NCI-H2196 (cell line): Measurements from ENCODE around the gene LY86.
"Not testable (repeated sequence)": the region's sequence is repeated elsewhere in the genome, so short reads cannot be mapped to it uniquely, and the experiment has no call there.

ENCODE experiments used
- DNase-seq: peaks from one replicate; lab custom pipeline; 2025; ENCODE audit not compliant: unreplicated experiment; lab: John Stamatoyannopoulos, UW

The LY86 gene

DNA sequence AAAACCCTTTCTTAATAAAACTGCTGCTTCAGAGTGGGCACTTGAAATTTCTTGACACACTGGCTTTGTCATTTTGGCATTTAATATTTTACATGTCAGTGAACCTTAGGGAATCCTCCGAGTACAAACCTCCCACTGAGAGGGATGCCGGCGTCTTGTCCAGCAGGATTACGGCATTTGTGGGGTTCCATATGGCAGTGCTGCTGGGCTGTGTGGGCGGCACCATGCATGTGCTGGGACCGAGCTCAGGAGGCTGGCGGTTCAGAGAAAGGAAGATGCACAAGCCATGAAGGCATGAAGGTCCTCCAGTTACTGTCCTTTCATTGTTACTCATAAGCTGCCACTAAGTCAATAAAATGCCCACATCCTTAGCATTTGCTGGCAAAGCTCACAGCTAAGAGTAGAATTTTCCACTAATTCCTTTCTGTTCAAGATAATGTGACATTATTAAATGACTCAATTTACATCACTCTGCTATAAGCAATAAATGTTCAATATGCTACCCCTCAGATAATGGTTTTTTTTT is 61.4 kb downstream of the LY86 start:
- no peak for DNase-seq

DNA sequence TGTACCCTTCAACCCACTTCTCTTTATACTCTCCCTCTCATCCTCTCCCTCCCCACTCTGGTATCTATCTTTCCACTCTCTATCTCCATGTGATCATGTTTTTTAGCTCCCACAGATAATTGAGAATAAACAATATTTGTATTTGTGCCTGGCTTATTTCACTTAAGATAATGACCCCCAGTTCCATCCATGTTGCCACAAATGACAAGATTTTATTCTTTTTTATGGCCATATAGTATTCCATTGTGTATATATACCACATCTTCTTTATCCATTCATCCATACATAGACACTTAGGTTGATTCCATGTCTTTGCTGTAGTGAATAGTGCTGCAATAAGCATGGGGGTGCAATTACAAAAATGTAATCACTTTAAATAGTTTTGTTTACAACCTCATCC is 62.3 kb downstream of the LY86 start:
- DNase-seq, result no peak

DNA sequence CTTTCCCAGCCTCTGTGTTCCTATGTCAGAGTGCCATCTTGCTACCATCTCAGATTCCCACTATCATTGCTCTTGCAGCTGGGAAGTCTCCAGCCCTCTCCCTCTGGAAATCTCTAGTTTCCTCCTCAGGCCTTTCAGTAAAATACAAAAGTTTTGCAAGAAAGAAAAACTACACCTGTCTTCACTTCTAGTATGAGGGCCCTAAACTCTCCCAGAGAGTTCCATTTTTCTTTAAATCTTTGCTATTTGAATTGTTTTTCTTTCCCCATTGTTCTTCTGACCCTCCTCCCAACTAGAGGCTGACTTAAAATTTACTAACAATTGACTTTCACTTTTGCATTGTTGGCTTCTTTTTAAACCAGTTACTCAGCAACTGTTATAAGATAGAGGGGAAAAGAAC is 62.8 kb downstream of the LY86 start:
- DNase-seq, result no peak

DNA sequence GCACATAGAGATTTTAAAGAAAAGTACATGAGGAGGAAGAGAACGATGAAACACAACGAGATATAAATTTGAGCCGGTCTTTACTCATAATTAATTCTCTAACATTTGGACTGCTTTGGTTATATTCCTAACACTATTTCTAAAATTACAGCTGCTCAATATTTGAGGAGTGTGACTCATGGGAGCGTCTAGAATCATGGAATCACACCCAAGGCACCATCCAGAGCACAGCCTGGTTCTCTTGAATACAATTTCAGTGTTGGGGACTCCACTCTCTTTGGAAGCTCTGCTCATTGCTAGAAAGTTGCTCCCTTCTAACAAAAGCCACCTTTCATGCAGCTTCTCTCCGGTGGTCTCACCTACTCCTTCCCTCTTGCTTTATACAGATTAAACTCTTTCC is 64.4 kb downstream of the LY86 start:
- no peak for DNase-seq

DNA sequence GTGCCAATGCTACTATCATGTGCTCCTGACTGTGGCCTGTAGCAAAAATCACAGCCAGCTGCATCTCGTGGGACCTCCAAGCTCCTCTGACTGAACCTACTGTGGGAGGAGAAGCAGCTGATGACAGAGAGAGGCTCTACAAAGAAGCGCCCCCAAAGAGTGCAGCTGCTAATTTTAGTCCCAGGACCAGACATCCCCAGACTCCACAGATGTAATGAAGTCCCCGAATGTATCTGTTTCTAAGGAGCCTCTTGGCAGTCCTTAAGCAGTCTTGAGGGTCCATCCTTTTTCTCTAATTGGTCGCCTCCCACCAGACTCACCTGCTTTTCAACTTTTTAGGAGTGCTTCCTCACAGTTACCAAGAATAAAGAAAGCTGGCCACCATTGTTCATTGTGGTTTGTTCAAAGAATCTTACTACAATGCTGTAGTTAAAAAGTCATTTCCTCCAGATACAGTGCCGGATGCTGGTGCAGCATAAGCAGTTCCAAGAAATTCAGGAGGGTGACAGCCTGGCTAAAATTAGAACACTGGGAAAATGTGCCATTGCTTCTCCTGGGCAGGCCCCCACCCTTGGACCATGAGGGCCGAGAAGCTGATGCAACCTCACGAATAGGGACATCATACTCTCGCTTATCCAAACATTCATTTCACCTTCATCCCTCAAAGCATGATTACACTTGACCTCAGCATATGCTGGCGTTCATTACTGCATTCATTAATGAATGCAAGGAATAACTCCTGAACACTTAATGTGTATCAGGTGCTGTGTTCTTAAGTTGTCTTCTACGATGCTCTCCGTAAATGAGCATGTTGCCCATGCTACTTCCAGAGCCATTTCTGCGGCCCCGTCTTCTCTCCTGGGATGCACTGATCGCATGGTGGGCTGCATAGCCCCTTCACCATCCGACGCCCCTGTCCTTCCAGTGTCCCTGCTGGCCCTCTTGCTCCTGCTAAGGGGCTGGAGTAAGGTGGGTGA is 66.4 kb downstream of the LY86 start:
- DNase-seq, result no peak

DNA sequence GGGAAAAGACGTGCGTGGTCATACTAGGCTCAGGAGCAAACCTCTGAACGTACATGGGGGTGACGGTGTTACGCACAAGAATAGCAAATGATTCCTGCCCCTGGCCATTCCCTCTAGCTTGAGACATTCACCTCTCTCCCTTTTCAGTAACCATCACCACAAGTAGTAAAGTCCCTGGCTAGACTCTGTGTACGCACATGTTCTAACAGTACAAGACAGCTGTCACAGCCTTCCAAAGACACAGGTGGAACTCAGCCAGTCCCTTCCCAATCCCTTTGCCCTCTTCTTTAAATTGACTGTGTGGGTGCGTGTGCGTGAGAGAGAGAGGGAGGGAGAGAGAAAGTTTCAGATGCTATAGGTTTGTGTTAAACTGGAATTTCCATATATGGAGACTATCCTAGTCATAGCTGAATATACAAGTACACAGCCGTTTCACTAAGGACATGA is 67.3 kb downstream of the LY86 start:
- DNase-seq, result no peak

DNA sequence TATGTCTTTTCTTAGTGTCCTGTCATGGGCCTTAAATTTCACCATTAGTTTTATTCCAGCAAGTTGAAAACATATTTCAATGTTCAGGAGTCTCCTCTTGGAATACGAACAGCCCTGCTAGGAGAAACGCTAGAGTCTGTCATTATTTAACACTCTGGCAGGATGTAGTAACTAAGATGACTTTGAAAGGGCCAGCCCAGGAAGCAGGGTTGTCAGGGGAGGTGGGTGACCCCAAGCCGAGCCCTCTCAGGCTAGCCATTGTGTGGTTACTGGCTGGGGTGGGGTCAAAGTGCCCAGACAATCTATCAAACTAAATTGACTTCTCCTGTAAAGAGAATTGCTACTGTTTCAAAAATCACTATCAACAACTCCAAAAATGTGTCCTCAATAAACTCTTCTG is 67.8 kb downstream of the LY86 start:
- no peak for DNase-seq

DNA sequence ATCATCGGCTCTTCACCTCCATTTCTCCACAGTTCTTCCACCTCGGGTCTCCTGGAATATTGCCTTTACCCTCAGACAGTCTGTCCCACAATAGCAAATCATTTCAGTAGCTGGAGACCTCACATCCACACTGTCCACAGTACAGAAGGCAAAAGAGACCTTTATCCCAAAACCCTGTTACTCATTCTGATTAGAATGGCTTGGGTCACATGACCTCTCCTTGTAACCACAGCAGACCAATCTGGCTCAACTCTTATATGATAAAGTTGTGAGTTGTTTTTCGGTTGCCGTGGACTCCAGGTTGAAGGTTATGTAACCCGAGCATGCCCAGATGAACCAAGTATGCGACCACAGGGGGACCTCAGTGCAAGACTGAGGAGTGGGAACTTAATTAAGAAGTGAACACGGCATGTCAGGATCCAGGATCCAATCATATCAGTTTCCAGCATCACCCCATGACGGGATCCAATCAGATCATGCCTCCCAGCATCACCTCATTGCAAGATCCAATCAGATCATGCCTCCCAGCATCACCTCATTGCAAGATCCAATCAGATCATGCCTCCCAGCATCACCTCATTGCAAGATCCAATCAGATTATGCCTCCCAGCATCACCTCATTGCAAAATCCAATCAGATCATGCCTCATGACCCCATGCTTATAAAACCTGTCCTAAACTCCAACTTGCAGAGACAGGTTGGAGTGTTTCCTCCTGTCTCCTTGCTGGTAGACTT is 68.7 kb downstream of the LY86 start:
- no peak for DNase-seq

DNA sequence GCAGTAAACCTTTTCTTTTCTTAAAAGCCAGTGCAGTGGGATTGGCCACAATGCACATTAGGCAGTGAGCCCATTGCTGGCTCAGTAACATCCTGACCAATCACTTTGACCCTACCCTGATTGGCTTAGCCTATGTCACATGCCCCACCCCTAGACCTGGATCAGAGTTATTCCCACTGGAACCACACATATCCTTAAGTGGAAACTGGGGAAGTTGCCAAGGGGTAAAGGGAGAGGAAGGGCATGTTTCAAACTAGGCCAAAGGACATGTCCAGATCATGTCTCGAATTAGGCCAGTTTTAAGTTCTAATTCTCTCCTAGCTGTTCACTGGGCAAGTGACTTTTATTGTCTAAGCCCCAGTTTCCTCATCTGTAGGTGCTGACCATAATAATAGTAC is 69.3 kb downstream of the LY86 start:
- no peak for DNase-seq

DNA sequence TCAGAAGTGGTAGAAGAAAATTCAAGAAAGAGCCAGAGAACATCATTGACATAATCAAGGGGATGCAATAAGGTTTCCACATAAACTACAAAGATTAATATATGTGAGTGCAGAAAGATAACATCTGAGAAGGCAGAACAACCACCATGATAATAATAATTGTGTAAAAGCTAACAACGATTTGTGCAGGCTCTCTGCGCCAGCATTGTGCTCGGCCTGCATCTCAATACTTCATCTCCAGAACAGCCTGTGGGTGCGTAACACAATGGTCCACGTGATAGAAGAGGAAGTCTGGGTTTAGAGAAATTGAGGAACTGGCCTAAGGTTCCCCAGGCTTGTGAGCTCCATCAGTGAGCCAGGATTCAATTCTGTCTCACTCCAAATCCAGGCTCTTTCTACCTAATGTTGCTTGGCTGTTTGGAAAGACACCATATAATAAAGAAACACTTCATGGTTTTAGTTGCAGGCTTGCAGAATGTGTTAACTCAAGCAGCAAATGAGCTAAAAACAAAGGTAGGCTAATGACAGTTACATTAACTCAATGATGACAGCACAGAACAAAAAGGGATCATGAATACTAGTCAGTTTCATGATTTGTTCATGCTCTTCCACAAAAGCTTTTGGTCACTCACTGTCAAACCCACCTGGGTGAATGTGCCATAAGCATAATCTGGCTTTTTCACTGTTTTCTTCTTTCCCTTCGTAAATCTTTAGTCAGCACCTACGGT is 71.2 kb downstream of the LY86 start:
- DNase-seq, result no peak

DNA sequence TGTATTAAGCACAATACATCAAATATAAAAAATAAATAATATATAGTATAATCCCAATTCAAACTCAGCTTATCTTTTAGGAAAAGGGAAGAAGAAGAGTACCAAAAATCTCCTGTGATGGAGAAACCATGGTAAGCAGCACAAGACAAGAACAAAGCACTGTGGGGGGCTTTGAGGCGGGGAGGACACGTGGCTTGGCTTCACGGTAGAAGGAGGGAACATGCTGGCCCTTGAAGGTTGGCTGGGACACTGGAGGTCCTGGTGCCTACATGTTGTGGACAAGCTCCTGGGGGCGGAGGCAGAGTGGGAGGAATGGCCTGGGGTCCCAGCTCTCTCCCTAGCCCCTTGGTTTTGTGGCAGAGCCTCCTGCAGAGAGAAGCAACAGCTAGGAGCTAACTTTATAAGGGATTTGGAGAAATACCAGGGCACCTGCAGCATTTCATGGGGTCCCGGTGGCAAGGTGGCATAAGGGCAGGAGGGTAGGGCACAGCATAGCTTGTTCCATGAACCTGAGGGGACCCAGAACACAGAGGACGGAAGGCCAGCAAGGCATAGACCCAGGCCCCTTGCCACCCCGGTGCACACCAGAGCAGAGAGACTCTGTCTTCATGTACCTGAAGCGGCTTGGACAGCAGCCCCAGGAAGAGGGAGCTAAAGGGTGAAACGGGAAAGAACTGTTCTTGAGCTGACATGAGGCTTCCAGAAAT is 72.0 kb downstream of the LY86 start:
- DNase-seq, result no peak

DNA sequence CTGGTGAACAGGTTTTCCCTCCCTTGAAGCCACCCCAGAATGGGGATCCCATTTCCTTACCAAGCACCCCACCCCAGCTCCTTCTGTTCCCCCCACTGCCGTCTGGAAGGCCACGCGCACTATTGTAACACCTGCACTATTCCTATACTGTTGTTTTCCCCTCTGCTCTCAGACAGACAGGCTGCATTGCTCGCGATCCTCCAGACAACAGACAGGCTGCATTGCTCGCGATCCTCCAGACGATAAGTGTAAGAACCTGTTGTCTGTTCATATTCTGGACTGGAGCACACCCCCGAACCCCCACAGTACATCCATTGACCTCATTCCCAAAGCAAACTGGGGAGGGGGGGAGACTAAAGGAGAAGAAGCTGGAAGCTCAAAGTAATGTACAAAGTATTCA is 72.7 kb downstream of the LY86 start:
- DNase-seq, result no peak

DNA sequence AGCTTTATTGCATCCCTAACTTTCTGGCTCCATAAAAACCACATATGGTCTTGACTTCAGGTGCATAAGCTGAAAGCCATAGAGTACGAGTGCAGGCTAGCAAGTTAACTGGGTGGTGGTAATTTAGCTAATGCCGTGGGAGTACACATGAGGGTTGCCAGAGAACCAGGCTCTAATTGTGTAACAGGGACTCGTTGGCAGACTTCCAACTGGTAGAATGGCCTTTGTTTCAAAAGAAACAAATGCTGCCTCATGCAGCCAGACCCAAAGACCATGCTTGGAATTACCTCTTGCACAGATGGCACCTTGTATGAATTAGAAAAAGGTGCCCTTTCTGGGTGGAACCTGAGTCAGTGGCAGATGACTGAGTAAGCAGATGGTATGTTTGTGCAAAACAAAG is 73.2 kb downstream of the LY86 start:
- peak; percentile 33 for DNase-seq

DNA sequence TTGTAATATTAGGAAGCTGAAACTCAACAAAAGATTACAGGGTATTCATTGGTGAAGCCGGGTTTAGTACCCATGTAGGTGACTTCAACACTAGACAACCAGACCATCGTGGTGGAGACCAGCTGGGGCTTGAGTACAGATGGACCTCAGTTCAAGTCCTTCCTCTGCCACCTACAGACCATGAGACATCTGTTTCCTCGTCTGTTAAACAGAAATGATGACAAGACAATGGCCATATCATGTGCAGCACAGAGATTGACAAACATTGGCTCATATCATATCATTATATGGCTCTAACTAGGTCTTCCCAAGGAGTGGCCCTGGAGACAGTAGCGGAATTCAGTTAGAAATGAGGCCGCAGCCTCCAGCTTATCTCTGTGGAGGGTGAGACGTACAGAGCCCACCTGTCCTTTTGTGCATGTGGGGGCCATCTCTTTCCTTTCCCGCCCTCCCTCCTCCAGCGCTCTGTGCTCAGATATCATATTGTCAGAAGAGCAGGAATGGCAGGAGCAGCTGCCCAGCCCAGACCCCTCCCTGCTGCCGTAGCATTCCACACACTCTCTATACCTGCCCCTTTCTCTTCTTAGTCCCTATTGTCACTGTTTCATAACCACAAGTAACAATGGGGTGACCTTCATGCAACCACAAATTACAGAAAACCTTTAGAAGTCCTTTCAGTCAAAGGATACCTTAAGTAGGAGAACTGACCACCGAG is 75.1 kb downstream of the LY86 start:
- no peak for DNase-seq

DNA sequence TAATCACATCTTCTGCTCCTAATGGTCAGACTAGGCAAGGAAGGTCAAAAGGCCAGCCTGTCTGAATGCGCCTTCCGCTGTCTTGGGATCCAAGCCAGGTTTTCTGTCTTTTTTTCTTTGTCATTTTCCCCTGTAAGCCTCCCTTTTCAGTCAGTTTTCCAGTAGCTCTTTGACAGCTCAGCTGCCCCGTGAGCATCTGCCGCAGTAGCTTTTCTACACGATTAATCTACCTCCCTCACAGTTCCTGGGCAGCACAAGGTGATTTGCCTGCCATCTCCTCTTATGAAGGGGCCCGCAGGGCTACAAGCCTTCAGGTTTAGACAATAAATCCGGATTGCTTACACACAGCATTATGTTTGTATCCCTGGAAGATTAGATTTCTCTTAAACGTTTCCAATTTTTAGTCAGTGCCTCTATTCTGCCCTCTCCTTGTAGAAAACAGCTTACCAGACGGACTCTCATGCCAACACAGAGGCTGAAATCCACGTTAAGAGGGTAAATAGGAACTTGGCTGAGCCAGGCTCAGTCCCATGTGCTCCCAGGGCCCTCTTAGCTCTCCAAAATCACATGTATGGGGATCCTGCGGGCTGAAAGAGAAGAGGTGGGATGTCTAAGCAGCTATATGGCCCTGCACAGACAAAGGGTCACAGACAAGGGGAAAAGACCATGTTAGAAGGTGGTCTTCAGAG is 77.2 kb downstream of the LY86 start:
- DNase-seq, result no peak

DNA sequence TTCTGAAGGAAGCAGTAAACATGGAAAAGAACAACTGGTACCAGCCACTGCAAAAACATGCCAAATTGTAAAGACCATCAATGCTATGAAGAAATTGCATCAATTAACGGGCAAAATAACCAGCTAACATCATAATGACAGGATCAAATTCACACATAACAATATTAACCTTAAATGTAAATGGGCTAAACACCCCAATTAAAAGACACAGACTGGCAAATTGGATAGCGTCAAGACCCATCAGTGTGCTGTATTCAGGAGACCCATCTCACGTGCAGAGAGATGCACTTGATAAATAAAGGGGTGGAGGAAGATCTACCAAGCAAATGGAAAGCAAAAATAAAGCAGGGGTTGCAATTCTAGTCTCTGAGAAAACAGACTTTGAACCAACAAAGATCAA is 81.6 kb downstream of the LY86 start:
- DNase-seq, result not testable (repeated sequence)

DNA sequence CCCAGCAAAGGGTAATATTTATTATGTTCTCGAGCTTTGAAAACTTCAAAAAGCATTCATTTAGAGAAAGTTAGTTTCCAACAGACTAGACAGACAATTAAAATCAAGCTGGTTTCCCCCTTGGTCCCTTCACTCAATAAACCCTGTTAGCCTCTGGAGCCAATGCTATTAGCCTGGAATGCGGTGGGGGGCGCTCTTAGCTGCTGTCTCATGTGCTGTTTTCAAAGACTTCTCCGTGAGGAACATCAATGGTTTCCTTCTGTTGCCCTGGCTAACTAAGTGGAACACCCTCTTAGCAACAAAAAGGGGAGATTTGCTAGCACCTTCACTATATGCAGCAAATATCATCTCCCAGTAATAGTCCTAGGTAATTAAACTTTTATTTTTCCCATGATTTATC is 86.4 kb downstream of the LY86 start:
- DNase-seq, result no peak

DNA sequence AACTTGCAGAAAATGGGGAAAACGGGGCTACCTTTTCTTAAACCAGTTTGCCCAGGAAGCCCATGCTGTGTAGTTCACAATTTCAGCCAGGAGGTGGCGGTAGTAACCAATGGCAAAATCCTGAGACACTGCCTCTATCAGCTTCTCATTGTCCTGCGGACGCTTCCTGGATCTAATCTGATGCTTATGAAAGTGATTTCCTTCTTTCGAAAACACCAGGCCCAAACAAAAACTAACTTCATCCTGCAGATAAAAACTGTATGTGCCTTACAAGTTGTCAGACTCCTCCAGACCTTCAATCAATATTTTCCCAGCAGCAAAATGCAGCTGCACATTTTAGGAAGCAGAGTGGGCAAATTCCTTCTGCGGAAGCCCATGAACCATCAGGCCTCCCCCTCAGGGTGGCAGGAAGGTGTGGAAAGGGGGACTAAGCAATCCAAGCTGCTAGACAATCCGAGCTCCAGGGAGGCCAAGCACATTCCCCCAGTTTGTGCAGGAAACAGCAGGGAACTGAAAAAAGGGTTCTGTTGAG is 88.5 kb downstream of the LY86 start:
- peak; percentile 80 for DNase-seq

DNA sequence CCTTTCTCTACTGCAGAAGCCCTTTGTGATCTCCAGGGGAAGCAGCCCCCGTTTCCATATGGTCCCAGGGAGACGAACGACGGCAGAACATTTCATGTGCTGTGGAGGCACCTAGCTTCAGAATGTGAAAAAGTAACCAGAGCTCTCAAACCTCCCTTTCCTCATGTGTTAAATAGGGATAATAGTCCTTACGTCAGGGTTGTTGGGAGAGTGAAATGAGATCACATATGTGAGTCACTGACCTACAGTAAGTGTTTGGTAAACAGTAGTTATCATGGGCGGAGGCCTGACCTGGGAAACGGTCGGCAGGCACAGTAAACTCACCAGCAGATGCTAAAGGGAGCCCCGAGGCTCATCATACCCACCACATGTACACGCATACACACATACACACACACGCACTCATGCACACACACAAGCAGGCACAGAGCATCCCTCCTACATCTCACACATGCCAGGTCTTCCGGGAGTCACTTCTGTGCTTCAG is 89.7 kb downstream of the LY86 start:
- no peak for DNase-seq
